ENCODE measurements around the gene CIB1. TPM values are rescaled to one million over a fixed set of nuclear protein-coding genes. Genes with fewer than 3 reads are reported as not detected.

The CIB1 gene
- total RNA-seq, 1 experiment from 2014 or later: 113 TPM

GRCh38 chr15:90203473-90203872, 30.3 kb downstream of the CIB1 start:
- H3K4me2 ChIP-seq: peak overlapping the region; percentile 82
- H3K4me1 ChIP-seq (replicated peaks; ENCODE audit: insufficient read depth): peaks cover 68% of the 10 kb centered on the region
- BruUV-seq (replicated peaks): no TSS peak

GRCh38 chr15:90202929-90203328, 30.8 kb downstream of the CIB1 start:
- H3K36me3 ChIP-seq (ENCODE audit: low read depth): peaks cover 41% of the 10 kb centered on the region
- no peaks in the 10 kb centered on the region; the same call in 1 of the 2 replicates for H4K20me1 ChIP-seq (ENCODE audit: insufficient read depth)
- H3K4me1 ChIP-seq (replicated peaks; ENCODE audit: insufficient read depth): peaks cover 68% of the 10 kb centered on the region
- no peaks in the 10 kb centered on the region for H3K9me3 ChIP-seq (ENCODE audit: insufficient read depth, low read depth)
- peak overlapping the region; percentile 71 for H3K4me3 ChIP-seq
- ChIA-PET POLR2A (ENCODE audit: unreplicated experiment) (no interaction called here), CTCF (interaction anchor here (0.7 kb wide), 1 partner anchor 12 kb away, joined by 3 read pairs; no protein-coding TSS in a partner anchor)
- H3K4me2 ChIP-seq: peak overlapping the region; percentile 82
- peak overlapping the region; percentile 51; the same call in 1 of the 2 replicates for H3K27ac ChIP-seq
- peaks cover 72% of the 10 kb centered on the region for H3K79me2 ChIP-seq (ENCODE audit: low read depth)
- no TSS peak for BruUV-seq (replicated peaks)
- H3F3A ChIP-seq (ENCODE audit: insufficient read depth, low read depth): peaks cover 35% of the 10 kb centered on the region
- no peak for TF ChIP-seq CTCF (conservative IDR thresholded peaks at IDR 0.05)
- no peak for TF ChIP-seq EZH2 (IDR thresholded peaks at IDR 0.05; ENCODE audit: low read depth)
- no peak for DNase-seq
- intact Hi-C loops (cut with micrococcal nuclease; ENCODE audit: unreplicated experiment): no loop called here
- no peak overlapping the region for H2AFZ ChIP-seq
- no peaks in the 10 kb centered on the region for H3K27me3 ChIP-seq (ENCODE audit: insufficient read depth, low read depth)
- no peaks in the 10 kb centered on the region for H3K9me2 ChIP-seq (ENCODE audit: insufficient read depth)

More at GRCh38 chr15:90203473-90203872, 30.3 kb downstream of the CIB1 start:
- H3K79me2 ChIP-seq (ENCODE audit: low read depth): peaks cover 77% of the 10 kb centered on the region
- H3K27ac ChIP-seq: 0 out of 2 replicates have a peak overlapping the region, but pooled peaks have one; percentile 51
- ChIA-PET CTCF (interaction anchor here (0.7 kb wide), 1 partner anchor 11 kb away, joined by 3 read pairs; no protein-coding TSS in a partner anchor), POLR2A (ENCODE audit: unreplicated experiment) (no interaction called here)
- H3K9me3 ChIP-seq (ENCODE audit: insufficient read depth, low read depth): no peaks in the 10 kb centered on the region
- no peaks in the 10 kb centered on the region; the same call in 1 of the 2 replicates for H4K20me1 ChIP-seq (ENCODE audit: insufficient read depth)
- peak overlapping the region; percentile 71; the same call in 1 of the 2 replicates for H3K4me3 ChIP-seq
- H3F3A ChIP-seq (ENCODE audit: insufficient read depth, low read depth): peaks cover 35% of the 10 kb centered on the region
- peaks cover 44% of the 10 kb centered on the region for H3K36me3 ChIP-seq (ENCODE audit: low read depth)
- DNase-seq: no peak
- no peaks in the 10 kb centered on the region for H3K9me2 ChIP-seq (ENCODE audit: insufficient read depth)
- no peak overlapping the region for H2AFZ ChIP-seq
- no peak for TF ChIP-seq EZH2 (IDR thresholded peaks at IDR 0.05; ENCODE audit: low read depth)
- no peak for TF ChIP-seq CTCF (conservative IDR thresholded peaks at IDR 0.05)
- H3K27me3 ChIP-seq (ENCODE audit: insufficient read depth, low read depth): no peaks in the 10 kb centered on the region
- intact Hi-C loops (cut with micrococcal nuclease; ENCODE audit: unreplicated experiment): no loop called here

- CTCF ChIA-PET: interaction anchor here (0.6 kb wide), 1 partner anchor 10 kb away, joined by 4 read pairs; no protein-coding TSS in a partner anchor
- H2AFZ ChIP-seq: no peak overlapping the region
- POLR2A ChIA-PET (ENCODE audit: unreplicated experiment): interaction anchor here (0.6 to 1.0 kb wide), 3 partner anchors 10 to 538 kb away, joined by 3 to 10 read pairs (median 7); no protein-coding TSS in a partner anchor
- no peak for DNase-seq
- no TSS peak for BruUV-seq (replicated peaks)
- H3K79me2 ChIP-seq (ENCODE audit: low read depth): peaks cover 62% of the 10 kb centered on the region
- H3K9me2 ChIP-seq (ENCODE audit: insufficient read depth): no peaks in the 10 kb centered on the region
- TF ChIP-seq EZH2 (IDR thresholded peaks at IDR 0.05; ENCODE audit: low read depth) (no peak), CTCF (conservative IDR thresholded peaks at IDR 0.05) (no peak)
- peaks cover 63% of the 10 kb centered on the region for H3K4me1 ChIP-seq (replicated peaks; ENCODE audit: insufficient read depth)
- peaks cover 32% of the 10 kb centered on the region for H3K36me3 ChIP-seq (ENCODE audit: low read depth)
- no peaks in the 10 kb centered on the region for H3K27me3 ChIP-seq (ENCODE audit: insufficient read depth, low read depth)
- intact Hi-C loops (cut with micrococcal nuclease; ENCODE audit: unreplicated experiment): no loop called here
- no peaks in the 10 kb centered on the region; the same call in 1 of the 2 replicates for H4K20me1 ChIP-seq (ENCODE audit: insufficient read depth)
- H3K4me3 ChIP-seq: peak overlapping the region; percentile 71
- H3F3A ChIP-seq (ENCODE audit: insufficient read depth, low read depth): peaks cover 27% of the 10 kb centered on the region
- peak overlapping the region; percentile 82 for H3K4me2 ChIP-seq
- H3K9me3 ChIP-seq (ENCODE audit: insufficient read depth, low read depth): no peaks in the 10 kb centered on the region
- H3K27ac ChIP-seq: peak overlapping the region; percentile 51
These were observed 31.8 kb downstream of the CIB1 start for GRCh38 chr15:90201944-90202375.
